Dedifferentiated amniotic fluid mesenchymal stem cell (primary cell): Measurements from ENCODE around the gene FEZF1.

Source experiments
- DNase-seq: peaks from one replicate; pipeline ENCODE4 v3.0.0-alpha.2; 2016; ENCODE audit errors: extremely low spot score

FEZF1 gene

DNA sequence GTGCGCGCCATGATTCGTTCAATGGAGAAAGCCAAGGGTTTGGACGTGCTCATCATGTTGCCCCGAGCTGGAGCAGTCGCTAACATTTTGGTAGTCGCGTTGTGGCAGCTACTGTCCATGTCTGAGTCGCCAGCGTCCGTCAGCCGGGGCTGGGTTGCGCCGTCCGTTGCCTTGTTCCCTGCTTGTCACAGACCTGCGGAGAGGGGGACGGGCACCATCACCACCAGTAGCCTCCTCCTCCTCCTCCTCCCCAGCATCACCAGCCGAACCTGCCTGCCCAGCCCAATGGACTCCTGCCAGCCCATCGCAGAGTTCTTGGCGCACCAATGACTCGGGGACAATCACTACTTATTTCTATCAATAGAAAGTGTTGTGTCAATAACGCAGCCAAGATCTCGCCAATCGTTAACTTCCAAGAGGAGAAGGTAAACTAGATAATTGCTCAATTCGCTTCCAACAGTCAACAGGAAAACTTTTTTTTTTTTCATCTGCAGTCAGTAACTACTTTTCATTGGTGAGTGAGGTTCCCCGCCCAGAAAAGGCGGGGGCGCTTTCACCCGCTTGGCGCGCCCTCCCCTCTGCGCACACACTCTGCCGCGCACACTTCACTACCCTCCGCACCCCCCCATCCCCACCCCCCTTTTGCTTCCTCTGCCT lies at the start of gene FEZF1:
Gene FEZF1, minus strand, starts transcription at position 432 of the 657 bp plus-strand sequence. Its CDS starts 313 bp downstream, at position 119.
- no peak for DNase-seq

GRCh38 chr7:122352454-122352853 lies 47.9 kb upstream of the FEZF1 start:
- DNase-seq = no peak

DNA sequence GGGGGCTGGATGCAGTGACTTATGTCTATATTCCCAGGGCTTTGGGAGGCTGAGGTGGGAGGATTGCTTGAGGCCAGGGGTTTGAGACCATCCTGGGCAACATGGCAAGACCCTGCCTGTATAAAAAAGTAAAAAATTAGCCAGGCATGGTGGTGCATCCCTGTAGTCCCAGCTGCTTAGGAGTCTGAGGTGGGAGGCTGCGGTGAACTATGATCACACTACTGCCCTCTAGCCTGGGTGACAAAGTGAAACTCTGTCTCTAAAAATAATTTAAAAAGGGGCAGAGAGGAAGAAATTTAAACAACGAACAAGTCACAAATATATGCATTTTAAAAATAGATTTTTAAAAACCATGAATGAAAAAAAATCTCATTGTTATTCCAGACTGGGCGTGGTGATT lies 46.2 kb upstream of the FEZF1 start:
- DNase-seq = no peak

DNA sequence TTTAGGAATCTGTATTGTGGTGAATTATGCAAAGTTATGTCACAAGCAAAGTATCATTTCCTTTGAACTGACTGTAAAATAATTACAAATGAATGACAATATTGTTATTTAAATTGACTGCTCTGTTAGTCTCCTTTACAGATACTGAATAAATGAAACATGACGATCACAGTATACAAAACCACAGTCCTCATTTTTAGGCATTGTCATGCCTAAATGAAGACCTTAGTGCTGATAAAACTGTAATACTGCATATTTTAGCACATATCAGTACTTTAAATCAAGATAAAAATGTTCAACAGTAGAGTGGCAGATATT lies 39.7 kb upstream of the FEZF1 start:
- no peak for DNase-seq

- no peak for DNase-seq
These were observed 39.2 kb upstream of the FEZF1 start for GRCh38 chr7:122343601-122344302.

GRCh38 chr7:122340427-122340826 lies 35.9 kb upstream of the FEZF1 start:
- no peak for DNase-seq

GRCh38 chr7:122339145-122339904 lies 34.8 kb upstream of the FEZF1 start:
- no peak for DNase-seq

- no peak for DNase-seq
These were observed 32.5 kb upstream of the FEZF1 start for GRCh38 chr7:122337011-122337410.

DNA sequence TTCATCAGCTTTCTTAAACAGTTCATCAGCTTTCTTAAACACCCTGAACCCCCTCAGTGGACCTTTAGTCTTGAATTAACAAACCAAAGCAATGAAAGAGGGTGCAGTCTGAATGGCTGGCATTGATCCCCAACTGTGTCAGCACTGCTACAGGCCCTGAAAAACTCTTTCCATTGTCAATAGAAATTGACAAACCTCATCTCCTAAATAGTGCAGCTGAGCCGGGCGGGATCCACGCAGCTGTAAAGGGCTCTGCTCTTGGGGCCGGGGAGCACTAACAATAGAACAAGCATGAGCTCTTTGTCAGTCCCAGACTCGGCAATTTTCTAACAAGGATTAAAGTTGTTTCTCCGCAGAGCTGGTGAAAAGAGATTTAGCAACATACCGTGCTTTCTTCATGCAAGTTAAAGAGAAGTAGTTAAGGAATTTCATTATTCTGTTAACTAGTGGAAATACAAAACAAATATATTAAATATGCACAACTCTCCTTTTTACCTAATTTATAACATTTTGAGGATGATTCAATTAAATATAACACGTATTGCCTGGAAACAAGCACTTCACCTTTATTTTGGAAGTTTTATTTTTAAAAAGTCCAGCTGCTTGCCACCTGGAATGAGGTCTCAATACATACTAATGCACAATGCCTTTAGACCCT lies 24.7 kb upstream of the FEZF1 start:
- no peak for DNase-seq

DNA sequence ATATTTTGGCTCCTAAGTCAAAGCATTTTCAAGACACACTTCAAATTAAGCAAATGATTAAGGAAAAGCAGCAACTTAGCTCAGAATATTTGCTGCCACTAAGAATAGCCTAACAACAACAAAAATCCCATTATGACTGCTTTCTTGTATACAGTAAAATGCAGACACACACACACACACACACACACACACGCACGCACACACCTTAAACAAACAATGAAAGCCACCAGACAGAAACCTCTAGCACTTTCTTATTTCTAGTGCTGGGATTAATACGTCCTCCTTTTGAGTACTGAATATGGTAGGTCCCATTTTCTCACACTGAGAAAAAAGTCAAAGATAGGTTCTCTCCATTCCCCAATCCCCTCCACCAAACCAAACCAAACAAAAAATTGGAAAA lies 23.4 kb upstream of the FEZF1 start:
- no peak for DNase-seq

GRCh38 chr7:122316467-122317388 lies 12.2 kb upstream of the FEZF1 start:
- no peak for DNase-seq

DNA sequence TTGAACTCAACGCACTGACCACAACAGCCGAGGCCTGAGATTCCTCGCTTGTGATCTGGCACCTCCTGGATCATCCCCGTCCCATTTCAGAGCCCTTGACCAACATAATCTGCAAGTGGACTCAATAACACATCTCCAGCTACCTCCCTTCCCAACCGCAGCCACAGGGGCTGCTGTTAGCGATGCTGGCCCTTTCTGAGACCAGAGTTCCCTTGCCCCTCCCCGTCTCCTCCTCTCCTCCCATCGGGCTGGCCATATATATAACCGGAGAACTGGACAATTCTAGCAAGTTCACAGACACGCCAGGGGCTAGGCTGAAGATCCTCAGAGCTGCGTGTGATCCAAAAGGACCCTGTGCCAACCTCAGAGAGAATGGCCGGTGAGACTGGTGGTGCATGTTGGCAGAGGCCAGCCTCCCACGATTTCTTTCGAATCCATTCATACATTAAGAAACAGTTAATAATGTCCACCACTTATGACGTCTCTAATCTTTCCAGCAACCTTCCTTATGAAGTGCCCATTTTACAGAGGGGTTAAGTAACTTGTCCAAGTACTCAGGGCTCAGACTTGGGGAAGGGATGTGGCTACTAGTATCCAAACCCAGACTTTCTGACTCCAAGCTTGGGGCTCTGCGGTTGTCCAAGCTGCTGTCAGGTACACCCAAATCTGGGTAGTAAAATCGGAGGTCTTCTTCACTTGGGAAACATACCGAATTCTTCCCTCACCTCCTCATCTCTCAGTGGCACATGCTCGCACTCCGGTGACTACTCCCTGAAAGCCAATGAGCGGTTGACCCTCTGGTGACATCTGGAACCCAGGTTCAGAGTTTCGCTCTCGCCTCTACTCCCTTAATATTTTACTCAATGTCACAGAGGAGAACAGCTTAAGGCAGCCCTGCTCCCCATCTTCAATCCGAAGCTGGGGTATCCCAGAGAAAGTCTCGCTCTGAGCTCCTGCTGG lies 11.2 kb upstream of the FEZF1 start:
- no peak for DNase-seq

DNA sequence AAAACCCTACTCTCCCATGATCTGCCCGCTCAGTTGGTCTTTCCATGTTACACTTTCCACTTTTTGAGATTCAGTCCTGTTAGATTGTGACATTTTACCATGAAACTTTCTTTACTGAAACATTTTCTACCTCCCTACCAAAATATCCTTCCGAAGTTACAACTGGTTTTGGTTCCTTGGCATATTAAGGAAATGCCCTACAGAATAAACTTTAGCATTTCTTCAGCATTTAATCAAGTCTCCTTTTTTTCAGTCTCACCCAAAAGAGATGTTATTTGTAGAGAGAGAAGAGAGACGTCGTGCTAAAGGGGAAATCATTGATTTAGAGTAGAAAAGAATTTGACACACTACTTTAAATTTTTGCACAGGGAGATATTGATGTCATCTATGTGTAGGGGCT lies 9.7 kb upstream of the FEZF1 start:
- no peak for DNase-seq

DNA sequence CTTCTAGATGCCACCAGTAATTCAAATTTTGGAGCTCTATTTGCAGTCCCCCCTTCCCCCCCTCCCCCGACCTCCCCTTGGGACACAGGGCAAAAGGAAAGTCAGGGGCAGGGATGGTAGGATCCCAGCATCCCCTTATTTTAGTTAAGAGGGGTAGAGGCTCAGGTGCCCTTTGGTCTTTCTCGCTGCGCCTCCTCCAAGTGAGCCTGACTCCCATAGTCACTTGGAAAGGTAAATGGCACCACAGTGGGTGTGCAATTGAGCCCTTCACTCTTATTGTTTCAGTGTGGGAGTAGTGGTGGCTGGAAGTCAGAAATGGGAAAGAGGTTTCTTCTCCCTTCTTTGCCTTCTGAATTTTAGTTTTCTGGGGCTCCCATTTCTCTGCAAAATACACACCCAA lies 8.2 kb upstream of the FEZF1 start:
- no peak for DNase-seq

DNA sequence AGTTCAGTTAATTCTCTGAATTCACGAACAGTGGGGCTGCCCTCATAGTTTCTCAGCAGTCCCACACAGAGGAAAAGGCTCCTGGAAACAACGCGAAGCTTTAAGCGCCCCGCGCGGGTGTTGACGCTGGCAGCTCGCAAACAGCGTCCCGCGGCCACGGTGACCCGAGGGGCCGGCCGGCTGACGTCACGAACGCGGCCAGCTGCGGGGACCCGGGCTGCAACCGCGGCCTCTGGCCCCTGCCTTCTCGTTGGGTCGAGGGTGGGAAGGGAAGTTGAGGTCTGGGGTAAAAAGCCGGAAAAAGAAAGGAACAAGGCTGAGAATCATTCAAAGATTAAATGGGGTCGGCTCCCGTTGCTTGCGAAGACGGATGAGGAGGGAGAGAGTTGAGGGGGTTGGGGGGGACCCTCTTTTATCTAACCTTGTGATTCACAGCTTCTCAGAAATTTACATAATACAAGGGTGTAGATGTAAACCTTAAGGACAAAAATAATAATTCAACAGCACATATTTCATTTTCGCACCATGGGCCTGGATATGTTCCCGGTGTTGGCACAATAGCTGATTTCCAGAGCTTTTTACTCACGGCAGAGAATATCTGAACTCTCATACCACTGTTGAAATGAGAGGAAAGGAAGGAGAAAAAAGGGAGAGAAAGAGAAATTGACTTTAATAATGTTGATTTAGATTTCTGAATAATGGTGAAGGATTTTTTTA lies 7.3 kb upstream of the FEZF1 start:
- DNase-seq = no peak

- no peak for DNase-seq
These were observed 6.6 kb upstream of the FEZF1 start for GRCh38 chr7:122311050-122311700.

GRCh38 chr7:122310119-122311021 lies 5.8 kb upstream of the FEZF1 start:
- DNase-seq = no peak

- DNase-seq = no peak
These were observed 4.9 kb upstream of the FEZF1 start for GRCh38 chr7:122309421-122309820.
